ENCODE measurements around the gene GFOD1.

The GFOD1 gene

GRCh38 chr6:13455552-13455966 lies 31.8 kb downstream of the GFOD1 start:
- no peak overlapping the region for H3K4me3 ChIP-seq (ENCODE audit: low read depth, low read length)
- no peak overlapping the region for H3K9ac ChIP-seq
- no peak overlapping the region for H2AFZ ChIP-seq
- no peaks in the 10 kb centered on the region for H3K27me3 ChIP-seq (ENCODE audit: control insufficient read depth, insufficient read depth, low read length)
- peaks cover under 1% of the 10 kb centered on the region for H3K79me2 ChIP-seq
- TF ChIP-seq, protein P1, sequence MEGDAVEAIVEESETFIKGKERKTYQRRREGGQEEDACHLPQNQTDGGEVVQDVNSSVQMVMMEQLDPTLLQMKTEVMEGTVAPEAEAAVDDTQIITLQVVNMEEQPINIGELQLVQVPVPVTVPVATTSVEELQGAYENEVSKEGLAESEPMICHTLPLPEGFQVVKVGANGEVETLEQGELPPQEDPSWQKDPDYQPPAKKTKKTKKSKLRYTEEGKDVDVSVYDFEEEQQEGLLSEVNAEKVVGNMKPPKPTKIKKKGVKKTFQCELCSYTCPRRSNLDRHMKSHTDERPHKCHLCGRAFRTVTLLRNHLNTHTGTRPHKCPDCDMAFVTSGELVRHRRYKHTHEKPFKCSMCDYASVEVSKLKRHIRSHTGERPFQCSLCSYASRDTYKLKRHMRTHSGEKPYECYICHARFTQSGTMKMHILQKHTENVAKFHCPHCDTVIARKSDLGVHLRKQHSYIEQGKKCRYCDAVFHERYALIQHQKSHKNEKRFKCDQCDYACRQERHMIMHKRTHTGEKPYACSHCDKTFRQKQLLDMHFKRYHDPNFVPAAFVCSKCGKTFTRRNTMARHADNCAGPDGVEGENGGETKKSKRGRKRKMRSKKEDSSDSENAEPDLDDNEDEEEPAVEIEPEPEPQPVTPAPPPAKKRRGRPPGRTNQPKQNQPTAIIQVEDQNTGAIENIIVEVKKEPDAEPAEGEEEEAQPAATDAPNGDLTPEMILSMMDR (IDR thresholded peaks at IDR 0.05): no peak
- H3K27ac ChIP-seq: no peak overlapping the region
- H3K4me2 ChIP-seq (ENCODE audit: low read length): no peak overlapping the region
- H3K4me1 ChIP-seq: peaks cover 12% of the 10 kb centered on the region
- no peaks in the 10 kb centered on the region for H3K9me3 ChIP-seq (ENCODE audit: control insufficient read depth, low read length)
- H3K36me3 ChIP-seq (ENCODE audit: control insufficient read depth, insufficient read depth, low read length): no peaks in the 10 kb centered on the region

GRCh38 chr6:13454286-13455221 lies 32.8 kb downstream of the GFOD1 start:
- Histone ChIP-seq H3K9ac (no peak overlapping the region), H3K4me1 (peaks cover 12% of the 10 kb centered on the region), H3K9me3 (ENCODE audit: control insufficient read depth, low read length) (no peaks in the 10 kb centered on the region), H3K27ac (peak overlapping the region; percentile 18), H3K79me2 (peaks cover 6% of the 10 kb centered on the region), H3K27me3 (ENCODE audit: control insufficient read depth, insufficient read depth, low read length) (no peaks in the 10 kb centered on the region), H3K4me3 (ENCODE audit: low read depth, low read length) (no peak overlapping the region), H2AFZ (peak overlapping the region; percentile 59), H3K4me2 (ENCODE audit: low read length) (no peak overlapping the region), H3K36me3 (ENCODE audit: control insufficient read depth, insufficient read depth, low read length) (no peaks in the 10 kb centered on the region)
- TF ChIP-seq, protein P1 (IDR thresholded peaks at IDR 0.05): peak; percentile 20

- Histone ChIP-seq H3K4me2 (ENCODE audit: low read length) (no peak overlapping the region), H3K27me3 (ENCODE audit: control insufficient read depth, insufficient read depth, low read length) (no peaks in the 10 kb centered on the region), H3K9ac (no peak overlapping the region), H3K79me2 (peaks cover 6% of the 10 kb centered on the region), H3K27ac (no peak overlapping the region), H3K36me3 (ENCODE audit: control insufficient read depth, insufficient read depth, low read length) (no peaks in the 10 kb centered on the region), H3K9me3 (ENCODE audit: control insufficient read depth, low read length) (no peaks in the 10 kb centered on the region), H3K4me3 (ENCODE audit: low read depth, low read length) (no peak overlapping the region), H2AFZ (no peak overlapping the region), H3K4me1 (peaks cover 12% of the 10 kb centered on the region)
- TF ChIP-seq, protein P1 (IDR thresholded peaks at IDR 0.05): no peak
These were observed 33.6 kb downstream of the GFOD1 start for GRCh38 chr6:13453771-13454251.

DNA sequence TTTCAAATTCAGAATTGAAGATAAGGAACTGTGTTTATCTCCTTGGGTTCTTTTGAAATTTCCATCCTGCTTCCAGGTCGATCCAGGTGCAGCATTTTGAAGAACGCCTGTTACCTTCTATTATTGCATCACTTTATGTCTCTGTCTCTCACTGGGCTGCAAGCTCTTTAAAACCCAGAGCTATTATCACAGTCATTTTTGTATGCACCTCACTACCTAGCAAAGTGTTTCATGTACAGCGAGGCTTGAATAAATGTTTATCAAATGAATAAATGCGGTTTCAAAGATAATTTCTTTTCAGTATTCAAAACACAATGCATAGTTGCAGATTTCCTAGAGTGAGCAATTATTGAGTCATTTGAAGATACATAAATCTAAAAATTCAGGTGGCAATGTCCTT lies 34.2 kb downstream of the GFOD1 start:
- Histone ChIP-seq H2AFZ (no peak overlapping the region), H3K4me3 (ENCODE audit: low read depth, low read length) (no peak overlapping the region), H3K9me3 (ENCODE audit: control insufficient read depth, low read length) (no peaks in the 10 kb centered on the region), H3K27me3 (ENCODE audit: control insufficient read depth, insufficient read depth, low read length) (no peaks in the 10 kb centered on the region), H3K4me1 (peaks cover 12% of the 10 kb centered on the region), H3K79me2 (peaks cover 6% of the 10 kb centered on the region), H3K27ac (no peak overlapping the region), H3K36me3 (ENCODE audit: control insufficient read depth, insufficient read depth, low read length) (no peaks in the 10 kb centered on the region), H3K9ac (no peak overlapping the region), H3K4me2 (ENCODE audit: low read length) (no peak overlapping the region)
- TF ChIP-seq, protein P1 (IDR thresholded peaks at IDR 0.05): no peak
